UCSD-AML1 (cell line): ENCODE results near the gene OPA3.

ENCODE experiments used
- DNase-seq: peaks from one replicate; lab custom pipeline; 2025; ENCODE audit not compliant: unreplicated experiment; lab: John Stamatoyannopoulos, UW

The OPA3 gene

DNA sequence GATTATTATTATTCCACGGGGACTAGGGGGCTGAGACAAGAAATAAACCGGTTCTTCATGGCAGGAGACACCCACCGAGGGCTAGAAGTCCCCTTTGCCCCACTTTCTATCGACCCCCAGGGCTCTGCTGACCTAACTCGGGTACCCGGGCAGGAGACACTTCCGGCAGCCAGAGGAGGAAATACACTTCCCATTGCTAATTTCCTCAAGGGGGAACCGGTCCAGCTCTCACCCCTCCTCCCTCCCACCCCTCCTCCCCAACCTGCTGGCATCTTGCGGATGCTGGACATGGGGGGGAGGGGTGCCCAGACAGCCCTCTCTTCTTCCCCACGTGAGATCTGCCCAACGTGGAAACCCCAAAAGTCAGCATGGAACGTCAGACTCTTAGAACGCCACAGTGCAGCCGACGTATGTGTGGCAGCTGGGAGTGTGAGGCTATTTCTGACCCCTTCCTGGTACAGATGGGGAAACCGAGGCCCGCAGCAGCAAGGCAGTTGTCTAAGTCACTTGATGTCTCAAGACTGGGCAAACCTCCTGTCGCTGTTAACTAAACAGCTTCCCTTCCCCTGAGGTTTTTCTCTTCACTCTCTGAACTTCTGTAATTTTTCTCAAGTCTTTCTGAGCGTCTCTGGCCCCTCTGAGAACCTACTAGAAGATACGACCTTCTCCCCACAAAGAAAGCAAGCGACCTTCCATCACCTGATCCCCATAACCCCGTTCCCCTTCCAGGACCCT is 13.8 kb upstream of the OPA3 start:
- DNase-seq, result peak; percentile 26

DNA sequence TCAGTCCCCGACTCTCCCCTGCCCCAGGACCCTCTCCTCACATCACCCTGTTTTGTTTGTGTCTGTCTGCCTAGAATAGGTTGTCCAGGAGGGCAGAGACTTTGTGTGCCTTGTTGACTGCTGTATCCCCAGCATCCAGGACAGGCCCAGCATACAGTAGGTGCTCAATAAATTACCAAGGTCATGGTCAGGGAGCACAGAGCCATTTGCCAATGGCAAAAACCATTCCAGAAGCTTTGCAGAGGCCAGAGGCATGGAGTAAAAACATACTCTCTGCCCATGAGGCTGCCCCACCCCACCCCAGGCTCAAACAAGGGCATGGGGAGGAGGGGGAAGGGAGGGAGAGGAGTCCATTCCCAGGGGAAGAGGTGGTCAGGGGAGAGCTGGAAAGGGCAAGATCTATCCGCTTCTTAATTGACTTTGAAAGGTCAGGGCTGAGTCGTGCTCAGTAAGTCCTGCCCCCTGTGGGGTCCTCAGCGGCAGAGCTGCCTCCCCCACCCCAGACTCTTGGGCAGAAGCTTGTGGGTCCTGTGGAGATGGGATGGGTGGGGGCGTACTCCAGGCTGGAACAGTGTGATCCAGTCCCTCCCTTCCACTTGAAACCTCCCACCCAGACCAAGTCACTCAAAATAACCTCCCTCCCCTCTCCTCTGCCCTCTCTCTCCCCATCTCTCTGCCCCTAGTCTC is 13.0 kb upstream of the OPA3 start:
- DNase-seq, result no peak

DNA sequence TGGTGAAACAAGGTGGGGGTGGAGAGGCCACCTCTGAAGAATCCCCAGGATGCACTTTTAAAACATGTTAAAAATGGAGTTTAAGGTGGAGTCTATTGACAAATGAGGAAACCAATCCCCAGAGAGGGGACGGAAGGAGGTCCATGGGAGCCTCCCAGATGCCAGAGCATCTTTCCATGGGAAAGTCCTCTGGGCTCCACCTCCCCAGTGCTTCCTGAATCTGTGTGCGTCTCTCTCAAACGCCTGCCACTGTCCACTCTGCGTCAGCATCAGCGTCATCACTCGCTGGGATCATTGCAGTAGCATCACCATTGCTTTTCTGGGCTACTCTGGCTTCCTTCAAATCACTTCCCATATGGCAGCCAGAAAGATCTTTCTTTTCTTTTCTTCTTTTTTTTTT is 11.2 kb upstream of the OPA3 start:
- DNase-seq, result no peak

GRCh38 chr19:45593520-45593919 is 8.9 kb upstream of the OPA3 start:
- DNase-seq, result no peak

DNA sequence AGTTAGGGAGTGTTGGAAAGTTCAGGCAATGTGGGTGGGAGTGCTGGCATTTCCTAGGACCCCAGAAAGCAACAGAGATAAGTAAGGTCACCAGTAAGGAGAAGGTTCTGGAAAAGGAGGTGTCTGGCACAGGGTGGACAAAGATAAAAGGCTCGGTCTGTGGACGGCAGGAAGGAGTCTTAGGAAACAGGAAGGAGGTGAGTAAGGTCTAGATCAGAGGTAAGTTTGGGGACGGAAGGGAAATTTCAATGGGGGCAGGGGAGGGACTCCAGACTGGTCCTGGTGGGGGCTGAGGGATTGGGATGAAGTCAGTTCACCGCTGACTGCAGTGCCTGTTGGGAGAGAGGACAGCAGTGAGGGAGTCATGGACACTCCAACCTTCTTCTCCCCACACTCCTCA is 7.8 kb upstream of the OPA3 start:
- DNase-seq, result no peak

GRCh38 chr19:45591638-45592005 is 7.0 kb upstream of the OPA3 start:
- DNase-seq, result no peak

DNA sequence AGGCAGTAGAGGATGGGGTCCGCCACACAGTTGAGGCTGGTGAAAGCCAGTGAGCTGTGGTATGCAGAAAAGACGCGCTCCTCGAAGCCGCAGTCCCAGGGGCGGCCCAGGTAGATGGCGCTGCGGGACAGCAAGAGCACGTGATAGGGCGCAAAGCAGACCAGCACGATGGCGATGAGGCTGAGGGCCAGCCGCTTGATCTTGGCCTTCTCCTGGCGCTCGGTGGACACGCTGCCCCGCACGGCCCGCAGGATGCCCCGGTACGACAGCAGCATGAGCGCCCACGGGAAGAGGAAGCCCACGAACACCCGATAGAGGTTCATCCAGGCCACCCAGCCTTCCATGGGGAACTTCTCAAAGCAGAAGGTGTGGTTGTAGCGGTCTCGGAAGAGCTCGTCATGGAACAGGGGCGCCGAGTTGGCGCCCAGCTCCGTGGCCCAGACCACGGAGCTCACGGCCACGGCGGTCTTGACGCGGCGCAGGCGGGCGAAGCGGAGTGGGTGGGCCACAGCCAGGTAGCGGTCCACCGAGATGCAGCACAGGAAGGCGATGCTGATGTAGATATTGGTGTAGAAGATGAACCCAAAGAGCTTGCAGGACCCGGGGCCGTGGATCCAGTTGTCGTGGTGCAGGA is 6.5 kb upstream of the OPA3 start:
- peak; percentile 67 for DNase-seq

DNA sequence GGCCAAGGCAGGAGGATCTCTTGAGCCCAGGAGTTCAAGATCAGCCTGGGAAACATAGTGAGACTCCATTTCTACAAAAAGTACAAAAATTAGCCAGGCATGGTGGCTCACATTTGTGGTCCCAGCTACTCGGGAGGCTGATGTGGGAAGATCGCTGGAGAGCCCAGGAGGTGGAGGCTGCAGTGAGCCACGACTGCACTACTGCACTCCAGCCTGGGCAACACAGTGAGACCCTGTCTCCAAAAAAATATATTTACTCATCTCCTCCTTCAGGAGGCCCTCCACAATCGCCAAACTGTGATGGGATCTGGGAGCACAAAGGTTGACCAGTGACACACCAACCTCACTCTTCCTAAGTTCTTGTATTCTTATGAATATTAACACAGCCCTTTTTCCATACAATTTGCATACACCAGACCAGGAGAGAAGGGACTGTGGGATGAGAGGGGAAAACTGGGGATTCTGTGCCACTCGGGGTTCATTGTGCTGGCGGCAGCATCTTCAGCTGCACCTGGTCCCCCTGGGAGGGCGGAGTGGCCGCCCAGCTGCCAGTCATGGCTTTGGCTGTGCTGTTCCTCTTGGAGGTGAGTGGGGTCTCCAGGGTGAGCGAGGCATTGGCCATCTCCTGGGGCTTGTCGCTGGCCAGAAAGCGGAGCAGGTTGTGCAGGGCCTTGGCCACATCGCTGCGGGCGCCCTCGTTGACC is 5.8 kb upstream of the OPA3 start:
- DNase-seq, result no peak

GRCh38 chr19:45589768-45590167 is 5.2 kb upstream of the OPA3 start:
- DNase-seq, result no peak

GRCh38 chr19:45587873-45588272 is 3.3 kb upstream of the OPA3 start:
- DNase-seq, result no peak

DNA sequence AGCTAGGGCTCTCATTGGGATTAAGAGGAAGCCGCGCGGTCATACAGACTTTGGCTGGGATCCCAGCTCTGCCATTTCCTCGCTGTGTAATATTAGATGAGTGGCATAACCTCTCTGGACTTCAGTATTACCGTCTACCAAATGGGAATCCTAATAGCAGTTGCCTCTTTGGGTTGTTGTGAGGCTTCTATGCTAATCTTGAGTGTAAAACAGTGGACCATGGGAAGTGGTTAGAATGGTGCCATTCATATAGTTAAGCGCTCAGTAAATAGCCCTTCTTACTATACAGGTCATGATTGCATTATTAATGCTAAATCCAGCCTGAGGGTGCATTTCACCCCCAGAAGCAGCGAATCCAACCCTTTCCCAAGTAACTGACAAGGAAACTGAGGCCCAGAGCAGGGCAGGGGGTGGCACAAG is 566 bp upstream of the OPA3 start:
- no peak for DNase-seq

DNA sequence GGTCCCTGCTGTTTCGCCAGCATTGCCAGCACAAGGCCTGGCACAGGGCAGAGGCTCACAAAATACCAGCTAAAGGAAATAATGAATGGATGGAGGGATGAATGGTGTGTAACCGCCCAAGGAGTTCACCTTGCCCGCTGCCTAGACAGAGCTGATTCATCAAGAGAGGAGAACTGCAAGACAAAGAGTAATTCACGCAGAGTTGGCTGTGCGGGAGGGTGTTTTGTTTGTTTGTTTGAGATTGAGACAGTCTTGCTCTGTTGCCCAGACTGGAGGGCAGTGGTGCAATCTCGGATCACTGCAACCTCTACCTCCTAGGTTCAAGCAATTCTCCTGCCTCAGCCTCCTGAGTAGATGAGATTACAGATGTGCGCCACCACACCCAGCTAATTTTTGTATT is 3.0 kb downstream of the OPA3 start:
- DNase-seq, result no peak

- DNase-seq, result no peak
These were observed 5.7 kb downstream of the OPA3 start for GRCh38 chr19:45578861-45579260.

- DNase-seq, result no peak
These were observed 7.3 kb downstream of the OPA3 start for GRCh38 chr19:45577111-45577905.

DNA sequence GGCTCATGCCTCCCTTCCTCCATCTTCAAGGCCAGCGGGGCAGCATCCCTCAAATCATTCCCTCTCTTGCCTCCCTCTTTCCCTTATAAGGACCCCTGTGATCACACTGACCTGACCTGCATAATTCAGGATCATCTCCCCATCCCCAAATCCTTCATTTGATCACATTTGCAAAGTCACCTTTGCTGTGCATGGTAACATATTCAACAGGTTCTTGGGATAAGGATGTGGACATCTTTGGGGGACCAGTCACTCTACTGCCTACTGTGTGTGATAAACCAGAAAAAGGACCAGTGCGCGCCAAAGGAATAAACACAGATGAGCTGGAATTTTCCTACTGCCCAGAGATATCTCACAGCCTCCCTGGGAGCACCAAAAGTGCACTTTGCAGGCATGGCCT is 7.9 kb downstream of the OPA3 start:
- no peak for DNase-seq

GRCh38 chr19:45575216-45575615 is 9.4 kb downstream of the OPA3 start:
- DNase-seq, result no peak

- no peak for DNase-seq
These were observed 10.1 kb downstream of the OPA3 start for GRCh38 chr19:45574526-45574925.

GRCh38 chr19:45571457-45572220 is 13.0 kb downstream of the OPA3 start:
- DNase-seq, result no peak

- peak; percentile 59 for DNase-seq
These were observed 14.8 kb downstream of the OPA3 start for GRCh38 chr19:45569619-45570421.
